GM21576 (cell line): ENCODE results near the gene WSCD1.

Experiments used
- ATAC-seq: cut with Tn5 transposase; IDR thresholded peaks from one replicate; pipeline ENCODE4 v1.9.1; 2021; ENCODE audit warnings: mild to moderate bottlenecking, moderate library complexity; ENCODE audit not compliant: unreplicated experiment

The WSCD1 gene

GRCh38 chr17:6057562-6057961, 12.6 kb upstream of the WSCD1 start:
- ATAC-seq, result no peak

GRCh38 chr17:6059406-6059805, 10.8 kb upstream of the WSCD1 start:
- ATAC-seq, result no peak

DNA sequence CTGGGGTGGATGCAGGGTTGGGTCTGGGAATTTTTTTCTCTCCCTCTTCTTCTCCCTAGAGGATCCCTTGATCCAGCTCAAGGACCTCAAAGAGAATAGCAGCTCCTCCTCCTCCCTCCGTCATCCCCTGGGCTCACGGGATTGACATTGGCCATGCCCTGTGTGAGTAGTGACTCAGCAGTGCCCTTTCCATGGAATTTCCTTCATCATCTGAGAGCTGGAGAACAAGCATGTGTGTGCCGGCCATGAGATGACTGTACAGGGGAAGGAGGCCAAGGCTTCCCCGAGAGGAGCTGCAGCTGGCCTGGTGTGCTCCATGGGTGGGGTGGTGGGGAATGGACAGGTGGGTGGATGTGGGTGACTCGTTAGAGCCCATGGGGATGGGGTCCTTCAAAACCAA, 8.9 kb upstream of the WSCD1 start:
- ATAC-seq, result no peak

GRCh38 chr17:6064868-6065267, 5.3 kb upstream of the WSCD1 start:
- no peak for ATAC-seq

GRCh38 chr17:6065351-6065750, 4.8 kb upstream of the WSCD1 start:
- no peak for ATAC-seq

- no peak for ATAC-seq
Observed at GRCh38 chr17:6066183-6066948, 3.8 kb upstream of the WSCD1 start.

DNA sequence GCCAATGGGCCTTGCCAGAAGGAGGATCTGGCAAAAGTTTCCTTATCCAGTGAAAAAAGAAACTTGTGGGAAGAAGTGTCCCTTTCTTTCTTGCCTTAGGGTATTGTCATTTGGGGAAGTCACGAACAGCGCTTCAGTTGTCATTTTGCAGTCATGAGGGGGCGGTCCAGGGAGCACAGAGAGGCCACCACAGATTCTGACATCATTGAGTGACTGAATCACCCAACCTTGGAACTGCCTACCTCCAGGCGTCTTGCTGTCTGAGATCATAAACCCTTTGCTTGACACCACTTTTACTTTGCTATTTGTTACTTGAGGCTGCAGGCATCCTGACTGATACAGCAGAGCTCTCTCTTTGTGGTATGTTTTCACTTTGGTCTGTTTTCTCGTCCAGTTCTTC, 3.1 kb upstream of the WSCD1 start:
- ATAC-seq, result no peak

DNA sequence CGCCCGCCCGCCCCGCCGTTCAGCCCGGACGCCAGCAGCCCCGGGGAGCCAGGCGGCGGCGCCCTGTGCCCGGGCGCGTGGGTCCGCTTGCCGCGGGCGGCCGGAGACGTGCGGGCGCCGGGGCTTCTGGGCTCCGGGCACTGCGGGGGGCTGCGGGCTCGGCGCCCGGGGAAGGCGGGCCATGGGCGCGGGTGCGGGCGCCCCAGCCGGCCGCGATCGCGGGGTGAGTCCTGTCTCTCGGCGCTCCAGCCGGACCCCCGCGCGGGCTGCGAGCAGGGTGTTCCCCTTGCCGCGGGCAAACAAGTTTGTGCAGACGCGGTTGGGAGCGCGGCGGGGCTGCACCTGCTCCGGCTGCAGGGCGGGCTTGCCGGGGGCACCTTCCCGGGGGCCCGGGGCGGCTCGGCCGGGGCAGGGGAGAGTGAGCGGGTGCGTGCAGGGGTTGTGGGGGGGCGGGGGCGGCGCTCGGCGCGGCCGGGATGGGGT, 292 bp downstream of the WSCD1 start:
- no peak for ATAC-seq

GRCh38 chr17:6070913-6071511, 833 bp downstream of the WSCD1 start:
- no peak for ATAC-seq

DNA sequence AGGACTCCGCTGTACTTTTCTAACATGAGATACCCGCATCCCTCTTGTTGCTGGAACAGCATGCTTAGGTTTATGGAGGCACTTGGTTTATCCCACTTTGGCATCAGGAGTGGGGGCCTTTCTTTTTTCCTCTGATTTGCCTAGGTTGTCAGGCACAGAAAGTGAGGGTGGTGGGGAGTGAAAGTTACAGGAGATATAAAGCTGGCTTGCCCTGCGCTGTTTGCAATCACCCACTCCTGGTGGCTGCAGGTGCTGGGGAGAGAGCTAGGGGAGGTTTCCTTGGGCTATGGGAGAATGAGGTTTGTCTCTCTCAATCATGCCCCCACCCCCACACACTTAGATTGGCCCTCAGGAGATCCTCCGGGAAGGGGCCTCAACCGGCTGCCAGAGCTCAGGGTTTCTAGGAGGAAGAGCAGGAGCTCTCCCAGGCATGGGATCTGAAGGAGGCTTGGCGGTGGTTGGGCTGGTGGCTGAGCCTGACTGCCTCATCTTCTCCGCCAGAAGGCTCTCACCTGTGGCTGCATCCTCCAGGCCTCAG, 1.4 kb downstream of the WSCD1 start:
- ATAC-seq, result no peak

- ATAC-seq, result no peak
Observed at GRCh38 chr17:6072157-6072556, 2.0 kb downstream of the WSCD1 start.

GRCh38 chr17:6072611-6073010, 2.4 kb downstream of the WSCD1 start:
- ATAC-seq, result no peak

DNA sequence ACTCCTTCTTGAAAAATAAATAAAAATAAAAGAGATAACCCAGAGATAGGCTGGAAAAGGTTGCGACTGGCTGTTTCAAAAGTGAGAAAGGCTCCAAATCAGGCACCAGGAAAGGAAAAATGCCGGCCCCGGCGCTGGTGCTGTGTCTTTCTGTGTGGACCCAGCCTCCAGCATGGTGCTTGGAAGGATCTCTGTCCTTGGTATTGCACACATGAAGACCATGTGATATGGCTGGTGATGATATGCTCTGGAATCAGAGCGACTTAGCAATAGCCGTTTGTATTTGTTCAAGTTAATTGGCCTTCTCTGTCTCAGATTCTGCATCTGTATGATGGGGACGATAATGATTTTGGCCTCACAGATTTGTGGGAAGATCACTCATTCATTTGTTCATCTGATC, 3.4 kb downstream of the WSCD1 start:
- no peak for ATAC-seq

DNA sequence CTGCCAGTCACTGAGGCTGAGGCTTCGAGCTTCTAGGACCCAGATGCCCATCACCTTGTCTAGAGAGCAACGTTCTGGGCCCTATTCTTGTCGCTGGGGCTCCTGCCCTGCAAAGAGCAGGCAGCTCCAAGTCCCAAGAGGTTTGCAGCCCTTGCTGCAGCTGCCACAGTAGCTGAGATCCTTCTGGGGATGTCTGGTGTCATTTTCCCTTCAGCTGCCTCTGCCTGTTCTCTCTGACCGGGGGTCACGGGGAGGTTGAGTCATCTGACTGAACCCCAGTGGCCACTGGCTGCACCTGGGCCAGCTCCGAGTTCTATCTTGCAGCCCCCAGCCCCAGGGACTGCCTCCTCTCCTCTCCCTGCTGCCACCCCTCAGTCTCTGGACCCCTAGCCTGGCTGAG, 4.9 kb downstream of the WSCD1 start:
- ATAC-seq, result no peak

DNA sequence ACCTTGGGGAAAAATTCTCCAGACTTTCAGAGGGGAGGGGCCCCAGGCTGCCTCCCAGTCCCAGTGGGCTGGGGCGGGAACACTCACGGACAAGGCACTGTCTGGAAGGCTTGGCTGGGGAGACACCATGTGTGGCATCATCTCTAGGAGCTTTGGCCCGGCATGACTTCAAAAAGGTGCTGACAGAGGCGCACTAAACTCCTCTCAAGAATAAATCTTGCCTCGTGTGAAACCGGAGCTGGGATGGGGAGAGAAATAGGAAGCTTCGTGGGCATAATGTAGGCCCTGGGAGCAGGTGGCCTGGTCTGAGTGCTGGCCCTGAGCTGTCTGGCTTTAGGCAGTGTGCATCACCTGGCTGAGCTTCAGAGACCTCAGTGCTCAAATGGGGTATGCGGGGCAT, 5.7 kb downstream of the WSCD1 start:
- ATAC-seq, result no peak

DNA sequence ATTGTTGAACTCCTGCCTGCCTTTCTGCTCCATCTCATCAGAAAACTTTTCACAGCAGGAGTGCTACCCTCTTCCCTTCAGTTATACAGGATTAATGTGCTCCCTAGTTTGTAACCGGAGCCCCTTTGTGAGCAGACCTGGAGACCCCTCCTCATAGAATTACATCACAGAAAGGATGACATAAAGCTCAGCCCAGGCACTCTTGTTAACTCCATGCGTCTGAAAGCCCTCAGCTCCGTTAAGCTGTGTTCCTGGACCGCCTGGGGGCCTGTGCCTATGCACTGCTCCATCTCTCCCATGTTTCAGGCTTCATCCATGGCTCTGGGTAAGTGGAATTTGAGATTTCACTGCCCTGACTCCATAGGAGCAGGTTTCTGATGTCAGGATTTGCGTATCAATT, 7.6 kb downstream of the WSCD1 start:
- no peak for ATAC-seq

DNA sequence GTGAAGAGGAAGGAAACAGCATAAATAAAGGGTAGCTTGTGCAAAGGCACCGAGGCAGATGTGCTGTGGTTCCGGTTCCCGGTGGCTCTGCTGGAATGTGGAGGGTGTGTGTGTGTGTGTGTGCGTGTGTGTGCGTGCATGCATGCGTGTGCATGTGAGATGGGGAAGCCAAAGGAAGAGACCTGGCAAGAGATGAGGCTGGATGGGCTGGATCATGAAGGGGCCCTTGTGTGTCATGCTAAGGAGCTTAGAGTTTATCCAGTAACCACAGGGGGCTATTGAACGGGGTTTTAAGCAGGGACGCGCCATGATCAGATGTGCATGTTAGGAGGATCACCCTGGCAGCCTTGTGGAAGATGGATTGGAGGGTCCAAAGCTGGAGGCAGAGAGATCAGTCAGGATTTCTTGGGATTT, 8.3 kb downstream of the WSCD1 start:
- no peak for ATAC-seq

DNA sequence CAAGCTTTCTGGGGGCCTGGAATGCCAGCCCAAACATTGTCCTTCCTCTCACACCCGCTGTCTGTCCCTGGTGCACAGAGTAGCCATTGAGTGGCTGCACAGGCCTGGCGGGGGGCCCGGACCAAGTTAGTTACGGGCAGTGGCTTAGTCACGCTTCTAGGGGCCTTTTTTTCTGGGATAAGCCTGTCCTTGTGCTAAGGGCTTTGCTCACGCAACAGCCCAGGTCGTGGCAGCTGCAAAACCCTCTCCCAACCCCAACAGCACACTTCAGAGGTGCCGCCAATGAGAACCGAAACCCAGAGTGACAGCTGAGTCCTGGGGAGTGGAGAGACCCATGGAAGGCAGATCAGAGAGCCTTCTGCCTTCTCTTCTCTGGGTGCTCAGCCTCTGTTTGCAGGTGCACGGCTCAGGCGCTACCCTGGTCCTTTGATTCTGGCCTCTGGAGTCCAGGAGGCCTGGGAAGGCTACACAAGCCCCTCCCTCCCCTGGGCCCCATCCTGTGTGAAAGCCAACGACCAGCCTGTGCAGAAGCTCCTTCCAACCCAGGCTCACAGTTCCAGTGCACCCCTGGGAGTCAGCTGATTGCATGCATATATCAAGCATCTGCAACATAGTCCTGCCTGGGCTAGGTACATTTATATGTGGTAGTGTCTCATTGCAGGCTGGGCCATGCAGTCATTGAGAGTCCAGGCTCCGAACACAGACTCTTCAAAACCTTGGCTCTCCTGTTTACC, 9.1 kb downstream of the WSCD1 start:
- no peak for ATAC-seq

DNA sequence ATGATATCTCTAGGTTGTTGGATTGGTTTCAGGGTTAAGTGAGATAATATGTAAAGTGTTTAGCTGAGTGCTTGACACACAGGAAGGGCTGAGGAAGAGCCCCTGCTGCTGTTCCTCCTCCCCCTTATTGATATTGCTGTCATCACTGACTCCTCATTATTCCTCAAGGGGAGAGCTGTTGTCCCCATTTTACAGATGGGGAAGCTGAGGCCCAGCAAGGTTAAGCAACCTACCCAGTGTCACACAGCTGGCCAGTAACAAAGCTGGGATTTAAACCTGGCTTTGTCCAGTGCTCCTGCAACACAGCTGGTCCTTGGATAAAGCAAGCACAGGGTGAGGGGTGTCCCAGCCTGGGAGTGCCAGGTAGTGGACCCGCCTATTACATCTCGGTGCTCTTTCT, 9.8 kb downstream of the WSCD1 start:
- no peak for ATAC-seq

- ATAC-seq, result no peak
Observed at GRCh38 chr17:6080711-6081430, 10.7 kb downstream of the WSCD1 start.

GRCh38 chr17:6082335-6082734, 12.2 kb downstream of the WSCD1 start:
- ATAC-seq, result no peak
